GM20431 (cell line): ENCODE results near the gene PGPEP1.

Experiments used
- in situ Hi-C: fragments of 300-500 bp; cut with MseI, MboI; formaldehyde crosslinking; loops from one replicate; pipeline ENCODE4 v1.15.0; 2020; ENCODE audit warnings: low sequenced_read_pairs; ENCODE audit not compliant: unreplicated experiment

Gene PGPEP1, protein sequence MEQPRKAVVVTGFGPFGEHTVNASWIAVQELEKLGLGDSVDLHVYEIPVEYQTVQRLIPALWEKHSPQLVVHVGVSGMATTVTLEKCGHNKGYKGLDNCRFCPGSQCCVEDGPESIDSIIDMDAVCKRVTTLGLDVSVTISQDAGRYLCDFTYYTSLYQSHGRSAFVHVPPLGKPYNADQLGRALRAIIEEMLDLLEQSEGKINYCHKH

DNA sequence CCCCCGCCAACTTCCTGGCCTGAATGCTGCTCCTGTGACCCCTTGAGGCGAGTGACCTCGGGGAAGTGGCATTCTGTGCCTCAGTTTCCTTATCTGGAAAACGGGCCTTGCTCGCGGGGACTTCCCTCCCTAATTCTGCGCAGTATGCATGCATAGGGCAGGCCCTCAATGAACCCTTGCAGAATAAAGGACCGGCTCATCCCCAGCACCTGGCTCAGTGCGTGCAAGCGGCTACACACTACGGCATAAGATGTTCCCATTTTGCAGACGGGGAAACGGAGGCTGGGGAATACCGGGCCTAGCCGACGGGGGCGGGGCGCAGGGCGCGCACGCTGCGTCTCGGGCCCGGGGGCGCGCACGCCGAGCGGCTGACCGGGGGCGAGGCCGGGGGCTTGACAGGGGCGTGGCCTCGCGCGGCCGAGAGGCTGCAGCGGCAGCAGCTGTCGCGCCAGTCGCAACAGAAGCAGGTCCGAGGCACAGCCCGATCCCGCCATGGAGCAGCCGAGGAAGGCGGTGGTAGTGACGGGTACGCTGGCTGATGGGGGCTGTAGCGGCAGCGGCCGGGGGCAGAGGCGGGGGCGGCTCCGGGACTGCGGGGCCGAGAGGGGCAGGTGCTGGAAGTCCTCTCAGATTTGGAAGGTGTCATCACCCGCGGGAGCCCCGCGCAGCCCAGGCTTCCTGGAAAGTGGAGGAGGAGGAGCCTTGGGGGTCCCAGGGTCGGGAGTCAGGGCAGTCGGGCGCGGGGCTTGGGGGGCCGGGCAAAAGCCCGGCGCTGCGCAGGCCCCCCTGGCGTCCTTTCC, at the start of gene PGPEP1:
Gene PGPEP1, plus strand, starts transcription at position 409 of the 800 bp plus-strand sequence. Its CDS starts 84 bp downstream, at position 493.
- in situ Hi-C loops: loop anchor here (10.0 kb wide), 1 partner anchor 74 kb away; the partner anchor contains the start of gene SSBP4

DNA sequence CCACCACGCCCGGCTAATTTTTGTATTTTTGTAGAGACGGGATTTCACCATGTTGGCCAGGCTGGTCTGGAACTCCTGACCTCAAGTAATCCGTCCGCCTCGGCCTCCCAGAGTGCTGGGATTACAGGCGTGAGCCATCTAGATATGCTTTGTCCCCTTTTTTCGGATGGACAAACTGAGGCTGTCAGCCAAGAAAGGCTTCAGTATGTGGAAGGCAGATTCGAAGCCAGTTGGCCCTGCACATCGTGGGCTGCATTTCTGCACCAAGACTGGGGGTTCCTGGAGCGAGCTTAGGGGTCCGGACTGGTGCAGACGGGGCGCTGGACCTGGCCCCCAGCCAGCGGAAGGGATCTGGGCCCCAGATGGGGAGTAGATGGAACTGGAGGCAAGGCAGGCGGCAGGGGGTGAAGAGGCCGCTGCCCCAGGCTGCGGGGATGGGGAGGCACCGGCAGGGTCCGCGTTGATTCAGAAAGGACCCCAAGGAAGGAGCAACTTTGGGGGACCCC, 49.3 kb upstream of the PGPEP1 start:
- in situ Hi-C loops: no loop called here

- in situ Hi-C loops: no loop called here
Measured at GRCh38 chr19:18291590-18292461, 48.6 kb upstream of the PGPEP1 start.

GRCh38 chr19:18292462-18292809, 48.0 kb upstream of the PGPEP1 start:
- in situ Hi-C loops: no loop called here

DNA sequence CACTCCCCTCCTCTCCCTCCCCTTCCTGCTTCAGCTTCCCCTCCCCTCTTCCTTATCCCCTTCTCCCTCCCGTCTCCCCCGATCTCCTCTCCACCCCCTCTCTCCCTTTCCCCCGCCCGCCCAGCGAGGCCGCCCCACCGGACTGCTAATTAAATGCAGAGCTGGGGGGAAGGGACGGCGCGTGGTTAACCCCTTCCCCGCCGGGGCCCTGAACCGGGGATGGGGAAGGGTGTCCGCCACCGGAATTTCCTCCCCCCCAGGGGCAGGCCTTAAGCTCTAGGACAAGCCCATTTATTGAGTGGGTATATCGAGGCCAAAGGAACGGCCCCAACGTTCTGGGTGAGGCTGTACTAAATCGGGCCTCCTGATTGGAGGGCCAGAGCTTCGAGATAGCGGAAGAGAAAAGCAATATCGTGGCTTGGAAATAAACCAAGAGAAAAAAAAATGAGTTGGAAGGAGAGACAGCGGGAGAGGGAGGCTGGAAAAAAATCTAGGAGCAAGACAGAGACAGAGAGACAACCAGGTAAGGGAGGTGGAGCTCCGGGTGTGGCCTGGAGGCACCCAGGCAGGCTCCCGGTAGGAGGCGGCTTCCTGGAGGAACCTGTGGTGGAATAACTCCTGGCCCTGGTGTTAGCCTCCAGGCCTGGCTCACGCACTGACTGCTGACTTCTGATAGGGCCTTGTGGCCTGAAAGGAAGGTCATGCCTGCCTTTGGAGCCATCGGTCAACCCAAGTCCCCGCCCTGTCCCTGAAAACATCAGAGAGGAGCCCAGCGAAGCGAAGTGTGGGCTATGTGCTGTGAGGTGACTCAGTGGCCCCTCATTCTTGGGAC, 47.4 kb upstream of the PGPEP1 start:
- in situ Hi-C loops: no loop called here

GRCh38 chr19:18293642-18294466, 46.5 kb upstream of the PGPEP1 start:
- in situ Hi-C loops: no loop called here

DNA sequence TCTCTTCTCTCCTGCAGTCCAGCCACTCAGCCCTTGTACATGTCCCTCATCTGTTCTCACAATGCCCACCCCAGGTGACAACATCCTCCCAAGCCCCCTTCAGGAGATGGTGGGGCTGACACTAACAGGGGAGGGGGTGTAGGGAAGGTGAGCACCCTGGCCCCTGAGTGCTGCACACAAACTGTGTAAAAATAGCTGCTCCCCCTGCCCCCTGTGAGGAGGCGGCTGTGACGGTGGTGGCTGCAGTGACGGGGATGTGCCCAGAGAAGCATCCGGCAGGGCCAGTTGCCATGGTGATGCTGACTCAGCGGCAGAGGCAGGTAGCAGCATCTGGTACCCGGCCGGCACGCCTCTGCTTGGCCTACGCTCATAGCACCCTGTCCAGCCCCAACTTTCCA, 45.9 kb upstream of the PGPEP1 start:
- in situ Hi-C loops: no loop called here

GRCh38 chr19:18295034-18295451, 45.4 kb upstream of the PGPEP1 start:
- in situ Hi-C loops: no loop called here

GRCh38 chr19:18297308-18297707, 43.1 kb upstream of the PGPEP1 start:
- in situ Hi-C loops: no loop called here

- in situ Hi-C loops: no loop called here
Measured at GRCh38 chr19:18298601-18299000, 41.8 kb upstream of the PGPEP1 start.

DNA sequence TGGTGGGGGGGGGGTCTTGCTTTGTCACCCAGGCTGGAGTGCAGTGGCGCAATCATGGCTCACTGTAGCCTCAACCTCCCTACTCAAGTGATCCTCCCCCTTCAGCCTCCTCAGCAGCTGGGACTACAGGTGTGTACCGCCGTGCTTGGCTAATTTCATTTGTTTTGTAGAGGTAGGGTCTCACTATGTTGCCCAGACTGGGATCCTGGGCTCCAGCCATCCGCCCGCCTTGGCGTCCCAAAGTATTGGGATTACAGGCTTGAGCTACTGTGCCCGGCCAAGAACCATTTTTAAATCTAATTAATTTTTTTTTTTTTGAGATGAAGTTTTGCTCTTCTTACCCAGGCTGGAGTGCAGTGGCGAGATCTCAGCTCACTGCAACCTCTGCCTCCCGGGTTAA, 40.7 kb upstream of the PGPEP1 start:
- in situ Hi-C loops: no loop called here

DNA sequence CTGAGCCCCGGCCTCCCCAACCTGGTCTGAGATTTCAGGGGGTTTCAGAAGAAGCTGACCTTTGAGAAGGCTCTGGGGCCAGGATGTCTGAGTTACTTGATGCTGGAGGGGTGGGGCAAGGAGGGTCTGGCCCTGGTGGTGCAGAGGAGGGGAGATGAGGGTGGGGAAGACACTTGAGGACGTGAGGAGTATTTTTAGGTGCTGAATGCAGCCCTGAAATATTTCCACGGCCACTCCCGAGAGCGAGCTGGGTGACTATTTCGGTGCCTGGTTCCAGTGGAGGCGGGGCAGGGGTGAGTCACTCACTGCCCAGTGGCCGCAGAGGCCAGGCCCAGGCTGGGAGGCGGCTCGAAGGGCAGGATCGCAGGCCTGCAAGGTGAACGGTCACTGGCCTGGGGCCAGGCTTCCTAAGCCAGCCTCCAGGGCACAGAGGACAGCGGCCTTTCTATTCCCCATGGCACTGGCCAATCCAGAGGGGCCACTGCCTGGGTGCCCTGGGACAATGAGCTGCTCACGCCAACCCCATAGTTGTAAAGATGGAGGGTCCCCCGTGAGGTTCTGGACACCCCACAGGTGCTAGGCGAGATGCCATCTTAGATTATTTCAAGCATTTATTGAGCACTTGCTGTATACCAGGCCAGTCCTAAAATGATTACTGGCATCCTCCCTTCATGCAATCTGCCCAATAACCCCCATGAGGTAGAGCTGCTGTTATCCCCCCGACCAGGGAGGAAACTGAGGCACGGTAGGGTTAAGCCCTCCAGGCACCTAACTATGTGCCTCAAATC, 39.3 kb upstream of the PGPEP1 start:
- in situ Hi-C loops: no loop called here

- in situ Hi-C loops: no loop called here
Measured at GRCh38 chr19:18301718-18302111, 38.7 kb upstream of the PGPEP1 start.

DNA sequence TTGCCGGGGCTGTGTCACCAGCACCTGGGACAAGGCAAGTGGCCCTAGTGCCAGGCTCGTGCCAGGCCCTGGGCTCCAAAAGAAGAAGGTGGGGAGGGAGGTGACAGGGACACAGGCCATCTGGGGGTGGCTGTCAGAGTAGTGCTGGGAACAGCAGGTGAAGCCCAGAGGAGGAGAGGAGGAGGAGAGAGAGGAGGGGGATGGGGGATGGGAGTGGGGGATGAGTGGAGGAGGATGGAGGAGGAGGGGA, 36.3 kb upstream of the PGPEP1 start:
- in situ Hi-C loops: no loop called here

DNA sequence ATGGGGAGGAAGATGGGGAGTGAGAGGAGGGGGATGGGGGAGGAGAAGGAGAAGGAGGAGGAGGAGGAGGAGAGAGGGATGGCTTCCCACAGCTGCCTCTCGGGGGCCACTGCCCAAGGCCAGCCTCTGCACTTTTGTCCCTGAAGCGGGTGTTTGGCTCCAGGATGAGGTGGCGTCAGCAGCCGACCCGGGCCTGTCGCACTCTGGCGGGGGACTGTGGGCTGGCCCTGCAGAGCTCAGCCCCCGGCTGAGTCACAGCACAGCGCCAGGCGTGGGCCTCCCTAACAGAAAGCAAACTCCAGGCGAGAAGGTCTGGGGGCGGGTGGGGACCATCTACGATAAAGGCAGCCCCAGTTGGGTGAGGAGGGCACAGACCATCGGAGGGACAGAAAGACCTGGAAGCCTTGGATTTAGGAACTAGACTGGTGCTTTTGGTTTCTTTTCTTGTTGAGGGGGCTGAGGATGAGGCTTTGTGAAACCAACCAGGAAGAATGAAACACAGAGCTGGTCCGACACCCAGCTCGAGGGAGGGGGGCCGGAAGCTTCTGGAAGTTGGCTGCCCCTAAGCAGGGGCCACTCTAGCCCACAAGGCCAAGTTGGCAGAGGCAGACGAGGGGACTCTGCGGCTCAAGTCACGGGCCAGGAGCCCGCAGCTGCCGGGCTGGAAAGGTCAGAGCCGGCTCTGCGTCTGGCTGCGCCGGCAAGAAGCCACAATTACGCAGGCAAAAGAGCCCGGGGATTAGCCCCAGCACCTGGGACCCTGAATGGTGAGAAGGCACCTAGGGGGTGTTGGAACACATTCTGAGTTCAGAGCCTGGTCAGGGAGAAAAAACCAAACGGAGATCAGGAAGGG, 35.7 kb upstream of the PGPEP1 start:
- in situ Hi-C loops: no loop called here

DNA sequence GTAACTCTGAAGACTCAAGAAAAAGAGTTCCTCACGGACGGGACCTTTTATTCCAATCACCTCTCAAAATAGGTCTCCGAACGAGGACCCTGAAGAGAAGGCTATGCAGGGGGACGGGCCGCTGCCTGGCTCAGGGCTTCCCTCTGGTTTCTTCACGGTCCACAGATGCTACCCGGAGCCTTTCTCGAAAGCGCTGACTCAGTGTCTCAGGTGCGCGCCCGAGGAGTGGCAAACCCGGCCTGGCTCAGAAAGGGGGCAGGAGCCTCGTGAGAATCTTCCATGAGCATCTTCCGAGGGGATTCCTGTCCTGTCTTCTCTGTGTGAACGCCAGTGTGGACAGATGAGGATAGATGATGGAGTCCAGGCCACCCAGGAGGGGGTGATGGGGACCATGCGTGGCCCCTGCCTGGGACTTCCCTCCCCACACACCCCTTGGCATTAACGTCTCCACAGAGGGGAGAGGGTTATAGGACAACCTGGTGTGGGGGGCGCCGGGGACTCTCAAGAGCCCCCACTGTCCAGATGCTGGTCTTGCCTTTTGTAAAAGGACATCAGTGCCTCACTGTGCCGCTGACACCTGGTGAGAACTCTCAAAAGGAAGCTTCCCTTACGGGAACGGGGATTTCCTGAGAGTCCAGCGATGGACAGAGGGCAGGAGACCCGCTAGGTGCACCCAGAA, 34.0 kb upstream of the PGPEP1 start:
- in situ Hi-C loops: no loop called here

GRCh38 chr19:18306888-18307260, 33.5 kb upstream of the PGPEP1 start:
- in situ Hi-C loops: no loop called here
